BLaER1 (cell line): ENCODE data around the gene DENND6B.

Experiments used
- H3K27ac ChIP-seq: shearing (Covaris generic); formaldehyde crosslinking; 2 replicates; pipeline ENCODE4 v1.8.1; 2022
- H3K27me3 ChIP-seq: shearing (Covaris generic); formaldehyde crosslinking; 2 replicates; pipeline ENCODE4 v1.8.1; 2022
- H3K36me3 ChIP-seq: shearing (Covaris generic); formaldehyde crosslinking; 2 replicates; pipeline ENCODE4 v1.8.1; 2022
- H3K4me1 ChIP-seq: shearing (Covaris generic); formaldehyde crosslinking; 2 replicates; pipeline ENCODE4 v1.8.1; 2022
- H3K4me2 ChIP-seq: shearing (Covaris generic); formaldehyde crosslinking; 2 replicates; pipeline ENCODE4 v1.8.1; 2022
- H3K4me3 ChIP-seq: shearing (Covaris generic); formaldehyde crosslinking; 2 replicates; pipeline ENCODE4 v1.8.1; 2022
- H3K9ac ChIP-seq: shearing (Covaris generic); formaldehyde crosslinking; 2 replicates; pipeline ENCODE4 v1.8.1; 2022
- H3K9me3 ChIP-seq: shearing (Covaris generic); formaldehyde crosslinking; 2 replicates; pipeline ENCODE4 v1.8.1; 2022
- H4K20me1 ChIP-seq: shearing (Covaris generic); formaldehyde crosslinking; 2 replicates; pipeline ENCODE4 v1.8.1; 2022
- Cebpa-rat ChIP-seq: shearing (Covaris generic); IDR thresholded peaks from 2 replicates; pipeline ENCODE4 v1.8.1; 2022

DENND6B gene

DNA sequence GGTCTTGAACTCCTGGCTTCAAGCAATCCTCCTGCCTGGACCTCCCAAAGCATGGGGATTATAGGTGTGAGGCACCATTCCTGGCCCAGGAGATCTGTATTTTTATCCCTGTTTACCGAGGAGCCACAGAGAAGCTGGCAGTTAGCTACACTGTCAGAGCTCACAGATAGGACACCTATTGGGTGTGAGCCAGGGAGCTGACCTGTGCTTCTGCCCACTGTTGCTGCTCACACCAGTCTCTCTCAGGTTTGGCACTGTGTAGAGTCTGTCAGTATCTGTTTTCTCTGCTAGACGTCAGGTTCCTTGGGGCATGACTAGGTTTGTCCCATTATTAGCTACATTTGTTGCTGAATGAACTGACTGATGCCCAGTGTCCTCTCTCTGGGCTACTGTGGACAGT, 33.8 kb upstream of the DENND6B start:
- H3K4me3 ChIP-seq = no peak overlapping the region
- H4K20me1 ChIP-seq = peaks cover 98% of the 10 kb centered on the region
- H3K27ac ChIP-seq = no peak overlapping the region
- no peak overlapping the region for H3K4me2 ChIP-seq
- peaks cover 67% of the 10 kb centered on the region for H3K36me3 ChIP-seq
- no peak overlapping the region for H3K9ac ChIP-seq
- no peaks in the 10 kb centered on the region for H3K27me3 ChIP-seq
- H3K9me3 ChIP-seq = no peaks in the 10 kb centered on the region
- TF ChIP-seq Cebpa-rat = no peak
- peaks cover 19% of the 10 kb centered on the region for H3K4me1 ChIP-seq

DNA sequence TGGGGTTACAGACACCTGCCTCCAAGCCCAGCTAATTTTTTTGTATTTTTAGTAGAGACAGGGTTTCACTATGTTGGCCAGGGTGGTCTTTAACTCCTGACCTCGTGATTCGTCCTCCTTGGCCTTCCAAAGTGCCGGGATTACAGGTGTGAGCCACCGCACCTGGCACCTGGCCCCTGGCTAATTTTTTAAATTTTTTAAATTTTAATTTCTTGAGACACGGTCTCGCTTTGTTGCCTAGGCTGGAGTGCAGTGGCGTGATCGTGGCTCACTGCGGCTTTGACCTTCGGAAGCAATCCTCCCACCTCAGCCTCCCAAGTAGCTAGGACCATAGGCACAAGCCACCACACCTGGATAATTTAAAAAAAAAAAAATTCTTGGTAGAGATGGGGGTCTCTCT, 30.9 kb upstream of the DENND6B start:
- no peaks in the 10 kb centered on the region for H3K9me3 ChIP-seq
- peaks cover 97% of the 10 kb centered on the region for H4K20me1 ChIP-seq
- no peak for TF ChIP-seq Cebpa-rat

DNA sequence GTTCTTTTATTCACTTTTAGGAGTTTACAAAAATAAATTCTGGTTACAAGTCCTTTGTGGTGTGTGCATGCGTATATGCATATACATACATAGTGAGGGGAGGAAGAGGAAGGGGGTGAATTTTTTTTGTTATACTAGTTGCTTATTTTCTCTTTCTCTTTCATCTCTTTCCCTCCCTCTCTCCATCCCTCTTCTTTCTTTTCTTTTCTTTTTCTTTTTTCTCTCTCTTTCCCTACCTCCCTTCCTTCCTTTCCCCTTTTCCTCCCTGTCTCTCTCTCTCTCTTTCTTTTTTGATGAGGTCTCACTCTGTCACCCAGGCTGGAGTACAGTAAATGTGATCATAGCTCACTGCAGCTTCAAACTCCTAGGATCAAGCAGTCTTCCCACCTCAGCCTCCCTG, 30.4 kb upstream of the DENND6B start:
- Histone ChIP-seq H3K4me2 (no peak overlapping the region), H3K27me3 (no peaks in the 10 kb centered on the region), H3K4me3 (no peak overlapping the region), H3K36me3 (peaks cover 64% of the 10 kb centered on the region), H3K4me1 (peaks cover 19% of the 10 kb centered on the region), H3K9me3 (no peaks in the 10 kb centered on the region), H4K20me1 (peaks cover 97% of the 10 kb centered on the region), H3K27ac (no peak overlapping the region), H3K9ac (no peak overlapping the region)
- no peak for TF ChIP-seq Cebpa-rat

More for the DNA sequence above, 30.9 kb upstream of the DENND6B start:
- Histone ChIP-seq H3K27ac (no peak overlapping the region), H3K4me1 (peaks cover 19% of the 10 kb centered on the region), H3K4me3 (no peak overlapping the region), H3K9ac (no peak overlapping the region), H3K36me3 (peaks cover 64% of the 10 kb centered on the region), H3K27me3 (no peaks in the 10 kb centered on the region), H3K4me2 (no peak overlapping the region)

DNA sequence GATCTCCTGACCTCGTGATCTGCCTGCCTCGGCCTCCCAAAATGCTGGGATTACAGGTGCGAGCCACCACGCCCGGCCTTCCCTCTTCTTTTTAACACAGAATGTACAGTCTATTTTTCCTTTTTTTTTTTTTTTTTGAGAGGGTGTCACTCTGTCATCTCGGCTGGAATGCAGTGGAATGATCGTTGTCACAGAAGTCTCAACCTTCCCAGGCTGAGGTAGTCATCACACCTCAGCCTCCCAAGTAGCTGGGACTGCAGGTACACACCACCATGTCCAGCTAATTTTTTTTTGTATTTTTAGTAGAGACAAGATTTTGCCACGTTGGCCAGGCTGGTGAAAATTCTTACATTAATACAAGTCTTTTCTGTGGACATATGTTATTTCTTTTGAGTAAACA, 29.4 kb upstream of the DENND6B start:
- Histone ChIP-seq H3K9ac (no peak overlapping the region), H4K20me1 (peaks cover 97% of the 10 kb centered on the region), H3K27ac (no peak overlapping the region), H3K27me3 (no peaks in the 10 kb centered on the region), H3K9me3 (no peaks in the 10 kb centered on the region), H3K36me3 (peaks cover 64% of the 10 kb centered on the region), H3K4me1 (peaks cover 10% of the 10 kb centered on the region), H3K4me3 (no peak overlapping the region), H3K4me2 (no peak overlapping the region)
- no peak for TF ChIP-seq Cebpa-rat

DNA sequence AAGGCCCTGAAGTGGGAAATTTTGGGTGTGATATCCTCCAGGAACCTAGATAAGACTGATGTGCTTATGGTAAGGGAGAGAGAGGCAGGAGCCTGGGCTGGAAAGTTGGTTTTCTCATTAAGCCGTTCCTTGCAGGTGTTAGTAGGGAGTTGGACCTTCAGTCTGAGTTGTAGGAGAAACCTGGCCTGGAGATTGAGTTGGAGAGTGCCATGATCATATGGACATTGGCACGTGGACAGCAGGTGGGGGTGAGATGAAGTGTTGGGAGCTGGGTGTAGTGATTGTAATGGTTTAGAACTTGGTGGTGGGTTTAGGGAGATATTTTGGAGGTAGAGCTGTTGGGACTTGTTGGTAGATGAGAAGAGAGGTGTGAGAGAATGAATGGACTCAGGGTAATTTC, 21.2 kb upstream of the DENND6B start:
- Histone ChIP-seq H4K20me1 (peaks cover 68% of the 10 kb centered on the region), H3K36me3 (peaks cover 52% of the 10 kb centered on the region), H3K4me2 (no peak overlapping the region), H3K27ac (no peak overlapping the region), H3K4me3 (no peak overlapping the region), H3K9ac (0 out of 2 replicates have a peak overlapping the region, but pooled peaks have one; percentile 22), H3K27me3 (no peaks in the 10 kb centered on the region), H3K9me3 (no peaks in the 10 kb centered on the region), H3K4me1 (peaks cover 19% of the 10 kb centered on the region)
- TF ChIP-seq Cebpa-rat = no peak

DNA sequence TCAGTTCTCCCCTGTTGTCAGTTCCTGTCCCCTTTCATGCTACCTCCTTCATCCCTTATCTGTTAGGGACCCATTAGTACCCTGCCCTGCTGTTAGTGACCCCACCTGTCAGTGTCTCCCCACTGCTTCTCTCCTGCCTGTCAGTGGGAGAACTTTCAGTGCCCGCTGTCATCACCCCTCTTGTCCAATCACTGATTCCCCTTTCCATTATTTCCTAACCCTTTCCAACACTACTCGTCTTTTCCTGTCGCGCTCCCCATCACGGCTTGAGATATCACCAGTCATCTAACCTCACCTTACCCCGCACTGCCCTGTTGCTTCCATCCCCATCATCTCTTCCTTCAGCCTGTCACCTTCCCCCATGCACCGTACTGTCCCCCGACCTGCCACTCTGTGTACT, 20.3 kb upstream of the DENND6B start:
- no peak for TF ChIP-seq Cebpa-rat
- no peaks in the 10 kb centered on the region for H3K27me3 ChIP-seq
- peaks cover 27% of the 10 kb centered on the region for H3K4me1 ChIP-seq
- no peaks in the 10 kb centered on the region for H3K9me3 ChIP-seq
- H4K20me1 ChIP-seq = peaks cover 59% of the 10 kb centered on the region
- H3K9ac ChIP-seq = peak overlapping the region; percentile 22; the same call in 1 of the 2 replicates
- peak overlapping the region; percentile 5; the same call in 1 of the 2 replicates for H3K4me2 ChIP-seq
- peaks cover 43% of the 10 kb centered on the region for H3K36me3 ChIP-seq
- H3K4me3 ChIP-seq = no peak overlapping the region
- no peak overlapping the region for H3K27ac ChIP-seq

DNA sequence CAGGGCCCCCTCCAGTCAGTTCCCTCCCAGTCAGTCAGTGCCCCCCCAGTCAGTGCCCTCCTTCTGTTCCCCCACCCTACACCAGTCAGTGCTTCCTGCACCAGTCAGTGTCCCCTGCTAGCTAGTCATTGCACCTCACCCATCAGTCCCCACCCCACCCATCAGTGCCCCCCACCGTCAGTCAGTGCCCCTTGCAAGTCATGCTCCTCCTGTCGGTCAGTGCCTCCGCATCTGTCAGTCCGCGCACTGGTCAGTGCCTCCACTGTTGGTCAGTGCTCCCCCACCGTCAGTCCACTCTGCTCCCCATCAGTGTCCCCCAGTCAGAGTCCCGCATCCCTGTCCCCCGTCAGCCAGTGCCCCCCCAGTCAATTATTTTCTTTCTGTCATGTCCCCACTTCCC, 19.7 kb upstream of the DENND6B start:
- Histone ChIP-seq H3K9ac (no peak overlapping the region), H3K4me3 (no peak overlapping the region), H3K27ac (no peak overlapping the region), H3K4me1 (peaks cover 34% of the 10 kb centered on the region), H3K4me2 (peak overlapping the region; percentile 5; the same call in 1 of the 2 replicates), H3K9me3 (no peaks in the 10 kb centered on the region), H4K20me1 (peaks cover 52% of the 10 kb centered on the region), H3K36me3 (peaks cover 36% of the 10 kb centered on the region), H3K27me3 (no peaks in the 10 kb centered on the region)
- no peak for TF ChIP-seq Cebpa-rat

DNA sequence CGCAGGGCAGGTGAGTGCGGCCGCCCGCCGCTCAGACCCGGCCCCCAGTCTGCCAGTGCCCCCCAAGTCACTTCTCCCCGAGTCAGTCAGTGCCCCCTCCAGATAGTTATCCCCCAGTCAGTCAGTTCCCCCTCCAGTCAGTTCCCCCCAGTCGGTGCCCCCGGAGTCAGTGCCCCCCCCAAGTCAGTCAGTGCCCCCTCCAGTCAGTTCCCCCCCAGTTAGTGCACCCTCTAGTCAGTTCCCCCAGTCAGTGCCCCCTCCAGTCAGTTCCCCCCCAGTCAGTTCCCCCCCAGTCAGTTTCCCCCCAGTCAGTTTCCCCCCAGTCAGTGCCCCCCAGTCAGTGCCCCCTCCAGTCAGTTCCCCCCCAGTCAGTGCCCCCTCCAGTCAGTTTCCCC, 16.7 kb upstream of the DENND6B start:
- TF ChIP-seq Cebpa-rat = no peak
- Histone ChIP-seq H3K27ac (peak overlapping the region; percentile 93), H3K4me3 (peak overlapping the region; percentile 87), H3K4me1 (peaks cover 36% of the 10 kb centered on the region), H3K36me3 (peaks cover 21% of the 10 kb centered on the region), H3K9ac (peak overlapping the region; percentile 93), H3K4me2 (peak overlapping the region; percentile 100), H4K20me1 (peaks cover 23% of the 10 kb centered on the region), H3K9me3 (no peaks in the 10 kb centered on the region), H3K27me3 (no peaks in the 10 kb centered on the region)

DNA sequence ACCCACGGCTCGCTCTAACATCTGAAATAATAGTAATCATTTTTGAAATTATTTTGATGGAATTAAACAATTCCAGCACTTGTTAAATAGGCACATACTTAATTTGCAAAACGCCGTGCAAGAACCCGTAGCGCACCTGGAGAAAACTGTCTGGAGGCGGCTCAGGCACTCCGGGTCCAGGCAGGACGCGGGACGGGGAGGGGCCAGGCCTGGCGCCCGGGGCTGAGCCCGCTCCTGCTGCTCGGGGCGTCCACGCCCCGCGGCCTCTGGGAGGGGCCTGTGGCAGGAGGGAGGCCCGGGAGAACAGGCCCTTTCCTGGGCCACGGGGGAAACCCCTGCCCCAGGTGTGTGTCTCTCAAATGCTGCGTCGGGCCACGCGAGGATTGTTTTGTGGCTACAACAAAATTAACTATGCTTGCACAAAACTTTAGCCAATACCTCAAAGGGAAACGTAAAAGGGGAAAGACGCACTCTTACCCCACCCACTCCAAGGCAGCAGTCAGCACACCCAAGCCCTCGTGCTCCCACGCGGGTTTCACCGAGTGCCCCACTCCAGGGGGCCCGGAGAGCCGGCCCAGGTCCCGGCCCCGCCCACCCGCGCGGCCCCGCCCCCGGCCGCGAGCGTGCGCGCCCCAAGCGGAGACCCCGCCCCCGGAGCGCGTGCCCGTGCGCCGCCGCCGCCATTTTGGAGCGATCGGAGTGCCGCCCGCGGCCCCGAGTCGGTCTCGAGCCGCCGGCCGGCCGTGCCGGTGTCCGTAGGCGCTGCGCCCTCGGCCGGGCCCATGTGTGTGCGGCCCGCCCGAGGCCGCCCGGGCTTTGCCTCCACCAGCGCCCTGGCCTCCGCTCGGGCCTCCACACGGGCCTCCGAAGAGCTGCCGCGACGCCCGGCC, 16.1 kb upstream of the DENND6B start, which contains the start of gene PPP6R2:
Gene PPP6R2 (plus strand): TSS at position 677 of the 890 bp plus-strand sequence. CDS start 50,582 bp downstream, outside the sequence.
- H3K9me3 ChIP-seq = no peaks in the 10 kb centered on the region
- no peak for TF ChIP-seq Cebpa-rat
- no peaks in the 10 kb centered on the region for H3K27me3 ChIP-seq
- H3K36me3 ChIP-seq = peaks cover 15% of the 10 kb centered on the region
- H3K4me1 ChIP-seq = peaks cover 33% of the 10 kb centered on the region
- peak within 1 kb of the TSS; percentile 93 for H3K27ac ChIP-seq
- H3K4me2 ChIP-seq = peak within 1 kb of the TSS; percentile 100
- H3K4me3 ChIP-seq = peak within 1 kb of the TSS; percentile 87
- H4K20me1 ChIP-seq = peaks cover 17% of the 10 kb centered on the region
- peak within 1 kb of the TSS; percentile 93 for H3K9ac ChIP-seq

DNA sequence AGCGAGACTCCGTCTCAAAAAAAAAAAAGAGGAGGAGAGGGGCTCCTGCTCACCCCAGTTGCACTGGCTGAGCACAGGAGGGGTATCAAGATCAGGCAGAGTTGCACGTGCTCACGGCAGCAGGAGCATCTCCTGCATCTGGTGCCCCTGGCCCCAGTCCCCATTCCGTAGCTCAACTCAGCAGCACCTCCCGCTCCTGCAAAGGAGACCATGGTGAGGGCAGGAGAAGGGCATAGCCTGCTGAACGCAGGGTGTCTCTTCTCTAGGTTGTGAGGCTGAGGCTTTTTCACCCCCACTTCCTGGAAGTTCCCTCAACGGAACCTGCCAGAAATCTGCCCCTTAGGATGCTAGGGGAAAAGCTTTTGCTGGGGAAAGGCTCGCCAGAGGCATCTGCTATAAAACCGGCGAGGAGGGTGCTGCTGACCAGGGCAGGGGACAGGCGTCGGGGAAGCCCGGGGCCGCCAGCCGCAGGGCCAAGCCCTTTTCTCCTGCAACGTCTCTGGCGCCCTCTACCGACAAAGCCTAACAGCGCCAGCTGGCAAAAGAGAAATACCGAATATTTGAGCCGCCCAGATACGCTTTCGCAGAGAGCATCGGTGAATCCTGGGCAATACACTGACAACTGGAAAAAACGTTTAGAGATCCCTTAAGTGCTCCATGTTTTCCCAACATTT, 15.3 kb upstream of the DENND6B start:
- H3K4me1 ChIP-seq = peaks cover 25% of the 10 kb centered on the region
- no peaks in the 10 kb centered on the region for H3K9me3 ChIP-seq
- 0 out of 2 replicates have a peak, but pooled peaks cover 7% of the 10 kb centered on the region for H3K36me3 ChIP-seq
- H3K4me3 ChIP-seq = peak overlapping the region; percentile 87
- peak overlapping the region; percentile 93 for H3K27ac ChIP-seq
- peak overlapping the region; percentile 93 for H3K9ac ChIP-seq
- no peak for TF ChIP-seq Cebpa-rat
- H3K27me3 ChIP-seq = no peaks in the 10 kb centered on the region
- H4K20me1 ChIP-seq = peaks cover 9% of the 10 kb centered on the region
- peak overlapping the region; percentile 100 for H3K4me2 ChIP-seq
